Measurements from ENCODE around the gene AHSA1. TPM values are rescaled to one million over a fixed set of nuclear protein-coding genes. Genes with fewer than 3 reads are reported as not detected.
"Not testable (repeated sequence)": the region's sequence is repeated elsewhere in the genome, so short reads cannot be mapped to it uniquely, and the experiment has no call there.

Gene AHSA1
- total RNA-seq (100 to 1,000 TPM in 8 of 9 donors, 10 to 100 TPM in 1; 93.6 to 240 (median 161) TPM), polyA plus RNA-seq (100 to 1,000 TPM in 2 of 3 donors, 10 to 100 TPM in 1; 91.4 to 386 (median 166) TPM)
- long read RNA-seq, donor 1, transcript AHSA1-201 (9 exons, 1,402 nt): major isoform, 53 of 60 reads
- long read RNA-seq, donor 1, partial matches to known transcripts: 0 of 60 reads
- long read RNA-seq, donor 1, other reads (novel, unspliced or antisense): 0 of 60 reads
- long read RNA-seq, donor 2, transcript AHSA1-201 (9 exons, 1,402 nt): major isoform, 34 of 45 reads
- long read RNA-seq, donor 2, partial matches to known transcripts: 0 of 45 reads
- long read RNA-seq, donor 2, other reads (novel, unspliced or antisense): 0 of 45 reads
- long read RNA-seq, donor 3, transcript AHSA1-201 (9 exons, 1,402 nt): major isoform, 37 of 40 reads
- long read RNA-seq, donor 3, partial matches to known transcripts: 0 of 40 reads
- long read RNA-seq, donor 3, other reads (novel, unspliced or antisense): 0 of 40 reads
- long read RNA-seq, donor 4, transcript AHSA1-201 (9 exons, 1,402 nt): major isoform, 58 of 64 reads
- long read RNA-seq, donor 4, partial matches to known transcripts: 2 of 64 reads
- long read RNA-seq, donor 4, other reads (novel, unspliced or antisense): 3 of 64 reads
- long read RNA-seq, donor 5, transcript AHSA1-201 (9 exons, 1,402 nt): major isoform, 116 of 124 reads
- long read RNA-seq, donor 5, partial matches to known transcripts: 3 of 124 reads
- long read RNA-seq, donor 5, other reads (novel, unspliced or antisense): 3 of 124 reads
- long read RNA-seq, donor 6, transcript AHSA1-201 (9 exons, 1,402 nt): major isoform, 47 of 54 reads
- long read RNA-seq, donor 6, partial matches to known transcripts: 2 of 54 reads
- long read RNA-seq, donor 6, other reads (novel, unspliced or antisense): 4 of 54 reads
- long read RNA-seq, donor 7, transcript AHSA1-208 (2 exons, 832 nt): minor isoform, 7 of 25 reads
- long read RNA-seq, donor 7, transcript AHSA1-201 (9 exons, 1,402 nt): major isoform, 15 of 25 reads
- long read RNA-seq, donor 7, partial matches to known transcripts: 0 of 25 reads
- long read RNA-seq, donor 7, other reads (novel, unspliced or antisense): 0 of 25 reads
- long read RNA-seq, donor 8, transcript AHSA1-207 (5 exons, 561 nt): minor isoform, 5 of 71 reads
- long read RNA-seq, donor 8, transcript AHSA1-201 (9 exons, 1,402 nt): major isoform, 58 of 71 reads
- long read RNA-seq, donor 8, partial matches to known transcripts: 0 of 71 reads
- long read RNA-seq, donor 8, other reads (novel, unspliced or antisense): 0 of 71 reads
- long read RNA-seq, donor 9, transcript AHSA1-208 (2 exons, 832 nt): minor isoform, 5 of 52 reads
- long read RNA-seq, donor 9, transcript AHSA1-201 (9 exons, 1,402 nt): major isoform, 47 of 52 reads
- long read RNA-seq, donor 9, partial matches to known transcripts: 0 of 52 reads
- long read RNA-seq, donor 9, other reads (novel, unspliced or antisense): 0 of 52 reads
- long read RNA-seq, donor 10, transcript AHSA1-207 (5 exons, 561 nt): minor isoform, 5 of 49 reads
- long read RNA-seq, donor 10, transcript AHSA1-201 (9 exons, 1,402 nt): major isoform, 24 of 49 reads
- long read RNA-seq, donor 10, partial matches to known transcripts: 16 of 49 reads
- long read RNA-seq, donor 10, other reads (novel, unspliced or antisense): 0 of 49 reads

GRCh38 chr14:77457522-77458248 is at the start of gene AHSA1, which contains the start of gene VIPAS39:
Gene AHSA1 (plus strand): TSS chr14:77458093. CDS start chr14:77458190, 97 bp downstream.
Gene VIPAS39 (minus strand): TSS chr14:77457601. CDS start chr14:77454102, 3,499 bp downstream.
- Histone ChIP-seq H3K36me3 (replicated peaks in 1 of 2) (peaks cover 0 to 34% of the 10 kb centered on the region in 2 donors), H3K27me3 (no peaks in the 10 kb centered on the region), H3K4me1 (replicated peaks in 1 of 2) (peaks cover 4 to 22% of the 10 kb centered on the region in 2 donors), H3K4me3 (peak within 1 kb of the TSS; percentile 62 to 87 (median 81)), H3K27ac (peak within 1 kb of the TSS; percentile 71 to 97 (median 94)), H3K9me3 (replicated peaks in 1 of 3) (no peaks in the 10 kb centered on the region)
- TF ChIP-seq POLR2A (IDR thresholded peaks at IDR 0.05) (peak; percentile 54 to 74), CTCF (IDR thresholded peaks at IDR 0.05) (peak in 1 of 6 experiments; percentile 4)
- 0 to 1% (median 0%) methylated on average over 37 to 50 of the region's 50 CpGs for WGBS, 4 donors
- DNase-seq: peak; percentile 94 to 99 (median 98)
- intact Hi-C loops (cut with DNase I): loop anchor here (5.0 to 10.0 kb wide), 2 partner anchors 95 to 97 kb away; no protein-coding TSS in a partner anchor

GRCh38 chr14:77409131-77409533 is 48.8 kb upstream of the AHSA1 start:
- 31 to 58% (median 45%) methylated on average over 3 of the region's 3 CpGs for WGBS, 4 donors
- Histone ChIP-seq H3K9me3 (replicated peaks in 1 of 3) (no peaks in the 10 kb centered on the region), H3K36me3 (replicated peaks in 1 of 2) (no peaks in the 10 kb centered on the region), H3K27ac (no peak overlapping the region), H3K27me3 (no peaks in the 10 kb centered on the region), H3K4me1 (replicated peaks in 1 of 2) (no peaks in the 10 kb centered on the region), H3K4me3 (no peak overlapping the region)
- TF ChIP-seq CTCF (IDR thresholded peaks at IDR 0.05) (peak in 2 of 6 experiments; percentile 11 to 21), POLR2A (IDR thresholded peaks at IDR 0.05) (no peak)
- intact Hi-C loops (cut with DNase I): no loop called here
- DNase-seq: no peak

- H3K4me1 ChIP-seq (replicated peaks in 1 of 2); H3K27me3 ChIP-seq; H3K4me3 ChIP-seq; H3K36me3 ChIP-seq (replicated peaks in 1 of 2); H3K9me3 ChIP-seq (replicated peaks in 1 of 3); DNase-seq; intact Hi-C loops (cut with DNase I); H3K27ac ChIP-seq: not testable (repeated sequence)
- WGBS, 4 donors: 91 to 95% (median 93%) methylated on average over 10 of the region's 10 CpGs
These were observed 42.4 kb upstream of the AHSA1 start for GRCh38 chr14:77415403-77416030.

- H3K4me1 ChIP-seq (replicated peaks in 1 of 2); H3K36me3 ChIP-seq (replicated peaks in 1 of 2); DNase-seq; H3K27ac ChIP-seq; H3K4me3 ChIP-seq; intact Hi-C loops (cut with DNase I); H3K9me3 ChIP-seq (replicated peaks in 1 of 3); H3K27me3 ChIP-seq: not testable (repeated sequence)
- 39 to 72% (median 59%) methylated on average over 2 of the region's 3 CpGs for WGBS, 4 donors
These were observed 41.8 kb upstream of the AHSA1 start for GRCh38 chr14:77416098-77416497.
